ENCODE data around the gene FBXL3. TPM values are rescaled to one million over a fixed set of nuclear protein-coding genes. Genes with fewer than 3 reads are reported as not detected.

Gene FBXL3
- total RNA-seq, 1 experiment from 2014 or later, result 22.0 TPM

DNA sequence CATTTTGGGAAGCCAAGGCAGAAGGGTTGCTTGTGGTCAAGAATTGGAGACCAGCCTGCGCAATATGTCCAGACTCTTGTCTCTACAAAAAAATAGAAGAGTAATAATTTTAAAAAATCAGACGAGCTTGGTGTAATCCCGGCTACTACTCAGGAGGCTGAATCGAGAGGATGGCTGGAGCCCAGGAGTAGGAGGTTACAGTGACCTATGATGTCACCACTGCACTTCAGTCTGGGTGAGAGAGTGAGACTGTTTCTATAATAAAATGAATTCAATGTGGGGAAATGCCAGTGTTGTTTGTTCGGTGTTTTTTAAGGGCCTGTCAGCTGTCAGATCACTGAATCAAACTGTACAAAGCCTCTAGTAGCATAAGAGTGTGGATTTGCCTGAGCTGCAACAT lies 1.2 kb upstream of the FBXL3 start:
- Histone ChIP-seq H3K36me3 (ENCODE audit: low read depth) (0 out of 2 replicates have a peak, but pooled peaks cover 6% of the 10 kb centered on the region), H3K27ac (no peak overlapping the region), H4K20me1 (ENCODE audit: insufficient read depth) (peaks cover 30% of the 10 kb centered on the region), H3K9me2 (ENCODE audit: insufficient read depth) (no peaks in the 10 kb centered on the region; the same call in 1 of the 2 replicates), H3K4me1 (replicated peaks; ENCODE audit: insufficient read depth) (peaks cover 41% of the 10 kb centered on the region), H3K4me3 (no peak overlapping the region), H3K4me2 (peak overlapping the region; percentile 85), H3K79me2 (ENCODE audit: low read depth) (peaks cover 32% of the 10 kb centered on the region), H3K27me3 (ENCODE audit: insufficient read depth, low read depth) (no peaks in the 10 kb centered on the region), H3F3A (ENCODE audit: insufficient read depth, low read depth) (peaks cover 8% of the 10 kb centered on the region; the same call in 1 of the 2 replicates), H3K9me3 (ENCODE audit: insufficient read depth, low read depth) (no peaks in the 10 kb centered on the region), H2AFZ (peak overlapping the region; percentile 84; the same call in 1 of the 2 replicates)
- TF ChIP-seq, protein P1, sequence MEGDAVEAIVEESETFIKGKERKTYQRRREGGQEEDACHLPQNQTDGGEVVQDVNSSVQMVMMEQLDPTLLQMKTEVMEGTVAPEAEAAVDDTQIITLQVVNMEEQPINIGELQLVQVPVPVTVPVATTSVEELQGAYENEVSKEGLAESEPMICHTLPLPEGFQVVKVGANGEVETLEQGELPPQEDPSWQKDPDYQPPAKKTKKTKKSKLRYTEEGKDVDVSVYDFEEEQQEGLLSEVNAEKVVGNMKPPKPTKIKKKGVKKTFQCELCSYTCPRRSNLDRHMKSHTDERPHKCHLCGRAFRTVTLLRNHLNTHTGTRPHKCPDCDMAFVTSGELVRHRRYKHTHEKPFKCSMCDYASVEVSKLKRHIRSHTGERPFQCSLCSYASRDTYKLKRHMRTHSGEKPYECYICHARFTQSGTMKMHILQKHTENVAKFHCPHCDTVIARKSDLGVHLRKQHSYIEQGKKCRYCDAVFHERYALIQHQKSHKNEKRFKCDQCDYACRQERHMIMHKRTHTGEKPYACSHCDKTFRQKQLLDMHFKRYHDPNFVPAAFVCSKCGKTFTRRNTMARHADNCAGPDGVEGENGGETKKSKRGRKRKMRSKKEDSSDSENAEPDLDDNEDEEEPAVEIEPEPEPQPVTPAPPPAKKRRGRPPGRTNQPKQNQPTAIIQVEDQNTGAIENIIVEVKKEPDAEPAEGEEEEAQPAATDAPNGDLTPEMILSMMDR (conservative IDR thresholded peaks at IDR 0.05), result no peak
- TF ChIP-seq EZH2 (IDR thresholded peaks at IDR 0.05; ENCODE audit: low read depth), result no peak
- intact Hi-C loops (cut with micrococcal nuclease; ENCODE audit: unreplicated experiment), result loop anchor here (5.0 to 10.0 kb wide), 2 partner anchors 447 to 479 kb away; no protein-coding TSS in a partner anchor
- no TSS peak for BruUV-seq (replicated peaks)
- POLR2A ChIA-PET (ENCODE audit: unreplicated experiment), result no interaction called here
- no peak for DNase-seq
- CTCF ChIA-PET, result no interaction called here

DNA sequence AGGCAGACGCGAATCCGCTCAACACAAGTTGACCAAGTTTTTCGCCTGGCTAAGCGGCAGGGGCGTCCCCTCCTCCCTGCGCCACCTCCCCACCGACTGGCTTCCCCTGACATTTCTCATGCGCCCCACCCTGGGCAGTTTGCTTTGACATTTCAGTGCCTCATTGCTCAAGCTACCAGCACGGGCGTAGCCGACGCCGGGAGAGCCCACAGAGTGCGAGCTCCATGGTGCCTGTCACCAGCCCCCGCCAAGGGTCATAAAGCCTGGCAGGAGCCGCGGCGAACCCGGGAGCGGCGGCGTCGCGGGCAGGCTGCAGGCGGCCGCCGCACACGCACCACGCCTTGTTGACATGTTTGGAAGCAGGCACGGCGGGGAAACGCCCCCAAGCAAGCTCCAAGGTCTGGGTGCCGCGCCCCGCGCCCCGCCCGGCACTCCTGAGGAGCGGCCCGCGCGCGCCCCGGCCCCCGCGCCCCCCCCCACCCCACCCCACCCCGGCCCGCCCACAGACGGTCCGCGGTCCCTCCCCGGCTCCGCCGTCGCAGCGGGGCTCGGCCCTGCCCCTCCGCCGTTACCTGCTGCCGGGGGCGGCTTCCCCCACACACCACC lies 601 bp downstream of the FBXL3 start:
- POLR2A ChIA-PET (ENCODE audit: unreplicated experiment), result interaction anchor here (0.7 to 0.8 kb wide), 4 partner anchors 35 to 1753 kb away, joined by 4 to 12 read pairs (median 5); partner anchors contain the start of gene CLN5
- H3K27ac ChIP-seq, result peak overlapping the region; percentile 89
- BruUV-seq (replicated peaks), result no TSS peak
- no peaks in the 10 kb centered on the region for H3K27me3 ChIP-seq (ENCODE audit: insufficient read depth, low read depth)
- no peaks in the 10 kb centered on the region for H3K9me2 ChIP-seq (ENCODE audit: insufficient read depth)
- intact Hi-C loops (cut with micrococcal nuclease; ENCODE audit: unreplicated experiment), result loop anchor here (2.0 to 10.0 kb wide), 4 partner anchors 34 to 481 kb away; partner anchors contain the start of genes CLN5 and MYCBP2
- peak overlapping the region; percentile 88 for H3K4me2 ChIP-seq
- H3K79me2 ChIP-seq (ENCODE audit: low read depth), result peaks cover 50% of the 10 kb centered on the region
- CTCF ChIA-PET, result no interaction called here
- 0 out of 2 replicates have a peak, but pooled peaks cover 6% of the 10 kb centered on the region for H3K36me3 ChIP-seq (ENCODE audit: low read depth)
- peak; percentile 68 to 80 for DNase-seq
- TF ChIP-seq EZH2 (IDR thresholded peaks at IDR 0.05; ENCODE audit: low read depth), result no peak
- TF ChIP-seq, protein P1 (conservative IDR thresholded peaks at IDR 0.05), result no peak
- peaks cover 47% of the 10 kb centered on the region for H4K20me1 ChIP-seq (ENCODE audit: insufficient read depth)
- H3K9me3 ChIP-seq (ENCODE audit: insufficient read depth, low read depth), result no peaks in the 10 kb centered on the region
- peak overlapping the region; percentile 84 for H2AFZ ChIP-seq
- peak overlapping the region; percentile 95 for H3K4me3 ChIP-seq
- peaks cover 8% of the 10 kb centered on the region; the same call in 1 of the 2 replicates for H3F3A ChIP-seq (ENCODE audit: insufficient read depth, low read depth)
- H3K4me1 ChIP-seq (replicated peaks; ENCODE audit: insufficient read depth), result peaks cover 45% of the 10 kb centered on the region

DNA sequence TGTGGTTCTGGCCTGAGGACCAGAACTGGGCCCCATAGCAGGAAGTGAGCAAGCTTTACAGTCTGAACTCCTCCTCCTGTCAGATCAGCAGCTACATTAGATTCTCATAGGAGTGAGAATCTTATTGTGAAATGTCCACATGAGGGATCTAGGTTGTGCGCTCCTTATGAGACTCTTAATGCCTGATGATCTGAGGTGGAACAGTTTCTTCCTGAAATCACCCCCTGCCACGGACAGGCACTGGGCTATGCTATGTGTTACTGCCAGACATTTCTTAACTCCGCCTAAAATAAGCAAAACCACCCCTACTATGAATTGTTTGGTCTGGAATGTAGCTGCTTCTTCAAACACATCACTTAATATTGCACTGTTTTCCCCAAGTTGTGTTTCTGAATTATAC lies 4.6 kb downstream of the FBXL3 start:
- POLR2A ChIA-PET (ENCODE audit: unreplicated experiment), result interaction anchor here (0.6 kb wide), 1 partner anchor 880 kb away, joined by 3 read pairs; no protein-coding TSS in a partner anchor
- no peak for DNase-seq
- no peaks in the 10 kb centered on the region for H3K27me3 ChIP-seq (ENCODE audit: insufficient read depth, low read depth)
- intact Hi-C loops (cut with micrococcal nuclease; ENCODE audit: unreplicated experiment), result loop anchor here (10.0 kb wide), 1 partner anchor 452 kb away; no protein-coding TSS in a partner anchor
- H3K36me3 ChIP-seq (ENCODE audit: low read depth), result peaks cover 14% of the 10 kb centered on the region
- no TSS peak for BruUV-seq (replicated peaks)
- H3K27ac ChIP-seq, result no peak overlapping the region
- H3K4me2 ChIP-seq, result no peak overlapping the region
- H3K79me2 ChIP-seq (ENCODE audit: low read depth), result peaks cover 74% of the 10 kb centered on the region
- H3F3A ChIP-seq (ENCODE audit: insufficient read depth, low read depth), result no peaks in the 10 kb centered on the region
- TF ChIP-seq, protein P1 (conservative IDR thresholded peaks at IDR 0.05), result no peak
- H3K9me2 ChIP-seq (ENCODE audit: insufficient read depth), result no peaks in the 10 kb centered on the region
- no peak overlapping the region for H2AFZ ChIP-seq
- peaks cover 19% of the 10 kb centered on the region for H3K4me1 ChIP-seq (replicated peaks; ENCODE audit: insufficient read depth)
- no peak overlapping the region for H3K4me3 ChIP-seq
- peaks cover 60% of the 10 kb centered on the region for H4K20me1 ChIP-seq (ENCODE audit: insufficient read depth)
- CTCF ChIA-PET, result no interaction called here
- H3K9me3 ChIP-seq (ENCODE audit: insufficient read depth, low read depth), result no peaks in the 10 kb centered on the region
